Transverse colon (tissue), 4 donors: ENCODE data around the gene FIS1. TPM values are rescaled to one million over a fixed set of nuclear protein-coding genes. Genes with fewer than 3 reads are reported as not detected.
A peak's percentile ranks its signal among the peaks of the same experiment; 100 is the strongest.

Experiments used
- DNase-seq: peaks from one replicate; pipeline ENCODE4 v3.0.0-alpha.2; 2019
- H3K27ac ChIP-seq, 4 donors: fragments of 200-600 bp; sonication (generic); 2 replicates each; pipeline ENCODE4 v1.5.1; 2016 to 2018; ENCODE audit warnings: inconsistent platforms in 4 of 4
- H3K27me3 ChIP-seq: fragments of 200-600 bp; sonication (generic); 2 replicates; pipeline ENCODE4 v1.5.1; 2017; ENCODE audit warnings: inconsistent platforms
- H3K36me3 ChIP-seq, 4 donors: fragments of 200-600 bp; sonication (generic); 2 replicates each; pipeline ENCODE4 v1.5.1; 2017 to 2019; ENCODE audit warnings: inconsistent platforms in 4 of 4
- H3K4me1 ChIP-seq, 4 donors: fragments of 200-600 bp; sonication (generic); 2 replicates each; pipeline ENCODE4 v1.5.1; 2017 to 2020; ENCODE audit warnings: inconsistent platforms in 4 of 4
- H3K4me3 ChIP-seq, 4 donors: fragments of 200-600 bp; sonication (generic); 1 replicate in 1 of 4; 2 replicates in 3 of 4; pipeline versions ENCODE4 v1.5.1 to v1.6.1; 2017 to 2019; ENCODE audit warnings: inconsistent platforms in 4 of 4
- H3K9me3 ChIP-seq, 2 donors: fragments of 200-600 bp; sonication (generic); 2 replicates each; pipeline ENCODE4 v1.5.1; 2017 to 2019; ENCODE audit warnings: inconsistent platforms in 2 of 2
- EP300 ChIP-seq: sonication (generic); formaldehyde crosslinking; IDR thresholded peaks from one replicate; pipeline ENCODE4 v1.6.1; 2017; ENCODE audit warnings: antibody characterized with exemption, low read depth
- POLR2A ChIP-seq: fragments of 450-650 bp; IDR thresholded peaks from one replicate; pipeline ENCODE4 v1.6.1; 2016; ENCODE audit warnings: antibody characterized with exemption, mild to moderate bottlenecking, moderate library complexity
- POLR2AphosphoS5 ChIP-seq, 3 donors: sonication (generic); formaldehyde crosslinking; IDR thresholded peaks; one replicate each; pipeline ENCODE4 v1.6.1; 2016; ENCODE audit warnings: antibody characterized with exemption in 3 of 3
- WGBS, 2 donors: methylation state at CpG; one replicate each; pipeline ENCODE4 v1.1.5; 2018; ENCODE audit warnings: low coverage in 1 of 2; 5-methylcytosine and 5-hydroxymethylcytosine counted together
- in situ Hi-C, 4 donors: fragments of 200-750 bp; cut with MboI; loops; one replicate each; pipeline versions ENCODE4 v1.15.0 to v1.15.1; 2017; ENCODE audit warnings: low sequenced_read_pairs in 3 of 4, low pct_ligation_motif_present in 1 of 4, low pct_unique_long_range_greater_than_20kb in 1 of 4
- intact Hi-C: fragments of 100-400 bp; cut with DNase I; formaldehyde crosslinking; loops from one replicate; pipeline ENCODE4 v1.15.1; 2023; ENCODE audit warnings: low total_unique reads
- total RNA-seq, 4 donors: library from RNA; depleted of rRNA; stranded (reverse); fragments of >200 nt; gene quantifications; one replicate each; pipeline ENCODE4 v1.1.0, GENCODE V29; 2016
- TF ChIP-seq, protein P1 (sequence below), 5 experiments: fragments of 200-600 bp in 3 of 5; fragments of 450-650 bp in 2 of 5; sonication (generic) in 3 of 5; IDR thresholded peaks; 1 replicate in 2 of 5; 2 replicates in 3 of 5; pipeline ENCODE4 v1.5.1; 2016 to 2017; ENCODE audit warnings: antibody characterized with exemption in 5 of 5, inconsistent platforms in 3 of 5, mild to moderate bottlenecking in 2 of 5, moderate library complexity in 1 of 5

The FIS1 gene
- total RNA-seq, 4 donors from 2014 or later: 159 to 261 (median 187) TPM

GRCh38 chr7:101241443-101242349 is 3.2 kb downstream of the FIS1 start:
- in situ Hi-C loops (no loop called here), intact Hi-C loops (no loop called here)
- DNase-seq: no peak
- TF ChIP-seq POLR2A (no peak), POLR2AphosphoS5 (IDR thresholded peaks at IDR 0.05) (no peak), EP300 (no peak)
- TF ChIP-seq, protein P1, sequence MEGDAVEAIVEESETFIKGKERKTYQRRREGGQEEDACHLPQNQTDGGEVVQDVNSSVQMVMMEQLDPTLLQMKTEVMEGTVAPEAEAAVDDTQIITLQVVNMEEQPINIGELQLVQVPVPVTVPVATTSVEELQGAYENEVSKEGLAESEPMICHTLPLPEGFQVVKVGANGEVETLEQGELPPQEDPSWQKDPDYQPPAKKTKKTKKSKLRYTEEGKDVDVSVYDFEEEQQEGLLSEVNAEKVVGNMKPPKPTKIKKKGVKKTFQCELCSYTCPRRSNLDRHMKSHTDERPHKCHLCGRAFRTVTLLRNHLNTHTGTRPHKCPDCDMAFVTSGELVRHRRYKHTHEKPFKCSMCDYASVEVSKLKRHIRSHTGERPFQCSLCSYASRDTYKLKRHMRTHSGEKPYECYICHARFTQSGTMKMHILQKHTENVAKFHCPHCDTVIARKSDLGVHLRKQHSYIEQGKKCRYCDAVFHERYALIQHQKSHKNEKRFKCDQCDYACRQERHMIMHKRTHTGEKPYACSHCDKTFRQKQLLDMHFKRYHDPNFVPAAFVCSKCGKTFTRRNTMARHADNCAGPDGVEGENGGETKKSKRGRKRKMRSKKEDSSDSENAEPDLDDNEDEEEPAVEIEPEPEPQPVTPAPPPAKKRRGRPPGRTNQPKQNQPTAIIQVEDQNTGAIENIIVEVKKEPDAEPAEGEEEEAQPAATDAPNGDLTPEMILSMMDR (IDR thresholded peaks at IDR 0.05): no peak
- no peaks in the 10 kb centered on the region for H3K9me3 ChIP-seq
- WGBS, 2 donors: 75 to 89% methylated on average over 5 to 16 of the region's 16 CpGs
- H3K4me1 ChIP-seq: peaks cover 25 to 38% (median 31%) of the 10 kb centered on the region in 4 donors
- H3K4me3 ChIP-seq: no peak overlapping the region
- H3K27me3 ChIP-seq: no peaks in the 10 kb centered on the region
- peaks cover 0 to 7% (median 0%) of the 10 kb centered on the region in 4 donors for H3K36me3 ChIP-seq
- no peak overlapping the region for H3K27ac ChIP-seq

DNA sequence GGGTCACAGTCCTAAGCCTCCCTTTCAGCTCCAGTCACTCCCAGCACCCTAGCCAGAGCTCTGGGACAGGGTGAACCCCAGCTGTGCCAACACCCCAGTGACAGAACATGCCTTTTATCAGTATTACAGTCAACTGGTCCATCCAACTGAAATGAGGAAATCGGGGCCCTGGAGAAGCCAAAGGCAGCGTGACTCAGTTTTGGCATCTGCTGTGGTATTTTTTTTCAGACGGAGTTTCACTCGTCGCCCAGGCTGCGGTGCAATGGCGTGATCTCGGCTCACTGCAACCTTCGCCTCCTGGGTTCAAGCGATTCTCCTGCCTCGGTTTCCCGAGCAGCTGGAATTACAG is 3.9 kb downstream of the FIS1 start:
- in situ Hi-C loops: no loop called here
- intact Hi-C loops: no loop called here
- Histone ChIP-seq H3K36me3 (peaks cover 0 to 7% (median 0%) of the 10 kb centered on the region in 4 donors), H3K27me3 (no peaks in the 10 kb centered on the region), H3K9me3 (no peaks in the 10 kb centered on the region), H3K4me1 (peaks cover 23 to 43% (median 32%) of the 10 kb centered on the region in 4 donors), H3K4me3 (no peak overlapping the region), H3K27ac (peak overlapping the region in 1 of 4 donors; percentile 0)
- TF ChIP-seq POLR2A: no peak
- TF ChIP-seq, protein P1 (IDR thresholded peaks at IDR 0.05): no peak
- no peak for TF ChIP-seq EP300
- TF ChIP-seq POLR2AphosphoS5 (IDR thresholded peaks at IDR 0.05): no peak
- 94% methylated on average over 12 of the region's 12 CpGs; no CpG with 5 or more reads in 1 of the 2 donors for WGBS, 2 donors
- no peak for DNase-seq

- in situ Hi-C loops (no loop called here), intact Hi-C loops (no loop called here)
- Histone ChIP-seq H3K36me3 (peaks cover 0 to 7% (median 0%) of the 10 kb centered on the region in 4 donors), H3K4me3 (no peak overlapping the region), H3K27ac (no peak overlapping the region), H3K4me1 (peaks cover 19 to 42% (median 32%) of the 10 kb centered on the region in 4 donors), H3K9me3 (no peaks in the 10 kb centered on the region), H3K27me3 (no peaks in the 10 kb centered on the region)
- DNase-seq: no peak
- TF ChIP-seq, protein P1 (IDR thresholded peaks at IDR 0.05): no peak
- TF ChIP-seq EP300: no peak
- no peak for TF ChIP-seq POLR2A
- TF ChIP-seq POLR2AphosphoS5 (IDR thresholded peaks at IDR 0.05): no peak
- WGBS, 2 donors: 90 to 100% methylated on average over 4 to 32 of the region's 32 CpGs
Observed at GRCh38 chr7:101240226-101241014, 4.5 kb downstream of the FIS1 start.

- H3K9me3 ChIP-seq: no peaks in the 10 kb centered on the region
- 90 to 100% methylated on average over 4 to 9 of the region's 9 CpGs for WGBS, 2 donors
- intact Hi-C loops (loop anchor here (5.0 kb wide), 1 partner anchor 703 kb away; the partner anchor contains the start of gene AGFG2), in situ Hi-C loops (no loop called here)
- TF ChIP-seq, protein P1 (IDR thresholded peaks at IDR 0.05): no peak
- TF ChIP-seq POLR2AphosphoS5 (IDR thresholded peaks at IDR 0.05) (no peak), POLR2A (no peak), EP300 (no peak)
- no peaks in the 10 kb centered on the region for H3K27me3 ChIP-seq
- peak overlapping the region in 2 of 4 donors; percentile 24 to 85 for H3K27ac ChIP-seq
- peaks cover 0 to 7% (median 0%) of the 10 kb centered on the region in 4 donors for H3K36me3 ChIP-seq
- no peak for DNase-seq
- peaks cover 17 to 45% (median 32%) of the 10 kb centered on the region in 4 donors for H3K4me1 ChIP-seq
- H3K4me3 ChIP-seq: no peak overlapping the region
Observed at GRCh38 chr7:101239951-101240220, 5.0 kb downstream of the FIS1 start.
